BLaER1 (cell line): ENCODE results near the gene MYOG.

ENCODE experiments used
- H3K27ac ChIP-seq: shearing (Covaris generic); formaldehyde crosslinking; 2 replicates; pipeline ENCODE4 v1.8.1; 2022
- H3K27me3 ChIP-seq: shearing (Covaris generic); formaldehyde crosslinking; 2 replicates; pipeline ENCODE4 v1.8.1; 2022
- H3K36me3 ChIP-seq: shearing (Covaris generic); formaldehyde crosslinking; 2 replicates; pipeline ENCODE4 v1.8.1; 2022
- H3K4me1 ChIP-seq: shearing (Covaris generic); formaldehyde crosslinking; 2 replicates; pipeline ENCODE4 v1.8.1; 2022
- H3K4me2 ChIP-seq: shearing (Covaris generic); formaldehyde crosslinking; 2 replicates; pipeline ENCODE4 v1.8.1; 2022
- H3K4me3 ChIP-seq: shearing (Covaris generic); formaldehyde crosslinking; 2 replicates; pipeline ENCODE4 v1.8.1; 2022
- H3K9ac ChIP-seq: shearing (Covaris generic); formaldehyde crosslinking; 2 replicates; pipeline ENCODE4 v1.8.1; 2022
- H3K9me3 ChIP-seq: shearing (Covaris generic); formaldehyde crosslinking; 2 replicates; pipeline ENCODE4 v1.8.1; 2022
- H4K20me1 ChIP-seq: shearing (Covaris generic); formaldehyde crosslinking; 2 replicates; pipeline ENCODE4 v1.8.1; 2022
- Cebpa-rat ChIP-seq: shearing (Covaris generic); IDR thresholded peaks from 2 replicates; pipeline ENCODE4 v1.8.1; 2022

The MYOG gene

GRCh38 chr1:203126866-203127665, 41.3 kb upstream of the MYOG start:
- no peak overlapping the region for H3K27ac ChIP-seq
- no peak for TF ChIP-seq Cebpa-rat
- H3K9ac ChIP-seq: no peak overlapping the region
- no peaks in the 10 kb centered on the region for H3K9me3 ChIP-seq
- 0 out of 2 replicates have a peak overlapping the region, but pooled peaks have one; percentile 27 for H3K4me3 ChIP-seq
- peaks cover 44% of the 10 kb centered on the region for H3K27me3 ChIP-seq
- peaks cover 83% of the 10 kb centered on the region for H3K4me1 ChIP-seq
- H3K36me3 ChIP-seq: no peaks in the 10 kb centered on the region
- peak overlapping the region; percentile 62 for H3K4me2 ChIP-seq
- H4K20me1 ChIP-seq: no peaks in the 10 kb centered on the region

- Histone ChIP-seq H3K4me3 (no peak overlapping the region), H3K27me3 (peaks cover 44% of the 10 kb centered on the region), H3K4me1 (peaks cover 83% of the 10 kb centered on the region), H3K9me3 (no peaks in the 10 kb centered on the region), H3K4me2 (peak overlapping the region; percentile 62), H3K36me3 (no peaks in the 10 kb centered on the region), H3K9ac (no peak overlapping the region), H3K27ac (no peak overlapping the region), H4K20me1 (no peaks in the 10 kb centered on the region)
- TF ChIP-seq Cebpa-rat: no peak
Measured at GRCh38 chr1:203126151-203126865, 40.5 kb upstream of the MYOG start.

- Histone ChIP-seq H3K27me3 (peaks cover 44% of the 10 kb centered on the region), H4K20me1 (no peaks in the 10 kb centered on the region), H3K4me3 (no peak overlapping the region)
Measured at GRCh38 chr1:203124546-203125317, 38.9 kb upstream of the MYOG start.

GRCh38 chr1:203124011-203124410, 38.2 kb upstream of the MYOG start:
- Histone ChIP-seq H3K36me3 (no peaks in the 10 kb centered on the region), H3K9ac (no peak overlapping the region), H3K4me2 (peak overlapping the region; percentile 62), H4K20me1 (no peaks in the 10 kb centered on the region), H3K27ac (peak overlapping the region; percentile 44; the same call in 1 of the 2 replicates), H3K9me3 (no peaks in the 10 kb centered on the region), H3K27me3 (peaks cover 37% of the 10 kb centered on the region), H3K4me3 (no peak overlapping the region), H3K4me1 (peaks cover 75% of the 10 kb centered on the region)
- no peak for TF ChIP-seq Cebpa-rat

More at GRCh38 chr1:203124546-203125317, 38.9 kb upstream of the MYOG start:
- no peak for TF ChIP-seq Cebpa-rat
- no peaks in the 10 kb centered on the region for H3K9me3 ChIP-seq
- H3K4me2 ChIP-seq: peak overlapping the region; percentile 62
- H3K9ac ChIP-seq: no peak overlapping the region
- peak overlapping the region; percentile 44; the same call in 1 of the 2 replicates for H3K27ac ChIP-seq
- peaks cover 78% of the 10 kb centered on the region for H3K4me1 ChIP-seq
- no peaks in the 10 kb centered on the region for H3K36me3 ChIP-seq

GRCh38 chr1:203122159-203122558, 36.3 kb upstream of the MYOG start:
- Histone ChIP-seq H3K27ac (no peak overlapping the region), H3K27me3 (peaks cover 19% of the 10 kb centered on the region), H3K4me1 (peaks cover 76% of the 10 kb centered on the region), H3K36me3 (no peaks in the 10 kb centered on the region), H3K9me3 (no peaks in the 10 kb centered on the region), H3K9ac (no peak overlapping the region), H3K4me2 (peak overlapping the region; percentile 64), H4K20me1 (no peaks in the 10 kb centered on the region), H3K4me3 (no peak overlapping the region)
- TF ChIP-seq Cebpa-rat: no peak

- Histone ChIP-seq H3K9ac (no peak overlapping the region), H3K4me2 (peak overlapping the region; percentile 64), H3K27me3 (peaks cover 11% of the 10 kb centered on the region), H3K9me3 (no peaks in the 10 kb centered on the region), H3K4me3 (no peak overlapping the region), H3K4me1 (peaks cover 68% of the 10 kb centered on the region), H3K27ac (no peak overlapping the region), H3K36me3 (no peaks in the 10 kb centered on the region), H4K20me1 (no peaks in the 10 kb centered on the region)
- no peak for TF ChIP-seq Cebpa-rat
Measured at GRCh38 chr1:203121186-203122015, 35.6 kb upstream of the MYOG start.

- H3K4me2 ChIP-seq: peak overlapping the region; percentile 64
Measured at GRCh38 chr1:203120325-203121153, 34.7 kb upstream of the MYOG start.

More at GRCh38 chr1:203120325-203121153, 34.7 kb upstream of the MYOG start:
- Histone ChIP-seq H3K36me3 (no peaks in the 10 kb centered on the region), H4K20me1 (no peaks in the 10 kb centered on the region), H3K9ac (no peak overlapping the region), H3K27ac (no peak overlapping the region), H3K4me1 (peaks cover 60% of the 10 kb centered on the region), H3K27me3 (peaks cover 2% of the 10 kb centered on the region; the same call in 1 of the 2 replicates), H3K9me3 (no peaks in the 10 kb centered on the region), H3K4me3 (no peak overlapping the region)
- no peak for TF ChIP-seq Cebpa-rat
